ENCODE results near the gene CISD3. TPM values are rescaled to one million over a fixed set of nuclear protein-coding genes. Genes with fewer than 3 reads are reported as not detected.

The CISD3 gene
- total RNA-seq, 1 donor from 2014 or later, result 18.4 TPM

GRCh38 chr17:38707678-38708351, 22.3 kb upstream of the CISD3 start:
- no peak for TF ChIP-seq CTCF (IDR thresholded peaks at IDR 0.05)
- no peak for DNase-seq (ENCODE audit: low spot score)
- H3K36me3 Mint-ChIP-seq (ENCODE audit: low read depth), result peaks cover 14% of the 10 kb centered on the region
- no peak overlapping the region for H3K27ac Mint-ChIP-seq (ENCODE audit: unreplicated experiment)
- H3K4me3 Mint-ChIP-seq (ENCODE audit: unreplicated experiment), result no peak overlapping the region
- H3K4me1 Mint-ChIP-seq (ENCODE audit: low read depth), result peaks cover 36% of the 10 kb centered on the region
- no peaks in the 10 kb centered on the region for H3K9me3 Mint-ChIP-seq (ENCODE audit: low read depth)
- H3K27me3 Mint-ChIP-seq (ENCODE audit: low read depth), result no peaks in the 10 kb centered on the region

- peaks cover 19% of the 10 kb centered on the region for H3K36me3 Mint-ChIP-seq (ENCODE audit: low read depth)
- no peak for TF ChIP-seq CTCF (IDR thresholded peaks at IDR 0.05)
- no peaks in the 10 kb centered on the region for H3K27me3 Mint-ChIP-seq (ENCODE audit: low read depth)
- peaks cover 24% of the 10 kb centered on the region for H3K4me1 Mint-ChIP-seq (ENCODE audit: low read depth)
- H3K4me3 Mint-ChIP-seq (ENCODE audit: unreplicated experiment), result no peak overlapping the region
- H3K9me3 Mint-ChIP-seq (ENCODE audit: low read depth), result no peaks in the 10 kb centered on the region
- H3K27ac Mint-ChIP-seq (ENCODE audit: unreplicated experiment), result no peak overlapping the region
- DNase-seq (ENCODE audit: low spot score), result no peak
Measured at GRCh38 chr17:38709104-38709820, 20.9 kb upstream of the CISD3 start.

GRCh38 chr17:38709864-38710603, 20.1 kb upstream of the CISD3 start:
- H3K4me1 Mint-ChIP-seq (ENCODE audit: low read depth), result peaks cover 19% of the 10 kb centered on the region
- H3K4me3 Mint-ChIP-seq (ENCODE audit: unreplicated experiment), result no peak overlapping the region
- no peak overlapping the region for H3K27ac Mint-ChIP-seq (ENCODE audit: unreplicated experiment)
- H3K36me3 Mint-ChIP-seq (ENCODE audit: low read depth), result peaks cover 21% of the 10 kb centered on the region
- H3K27me3 Mint-ChIP-seq (ENCODE audit: low read depth), result no peaks in the 10 kb centered on the region
- no peaks in the 10 kb centered on the region for H3K9me3 Mint-ChIP-seq (ENCODE audit: low read depth)
- no peak for TF ChIP-seq CTCF (IDR thresholded peaks at IDR 0.05)
- DNase-seq (ENCODE audit: low spot score), result no peak

- no peak for DNase-seq (ENCODE audit: low spot score)
- H3K9me3 Mint-ChIP-seq (ENCODE audit: low read depth), result no peaks in the 10 kb centered on the region
- H3K36me3 Mint-ChIP-seq (ENCODE audit: low read depth), result peaks cover 21% of the 10 kb centered on the region
- H3K4me1 Mint-ChIP-seq (ENCODE audit: low read depth), result peaks cover 19% of the 10 kb centered on the region
- no peak for TF ChIP-seq CTCF (IDR thresholded peaks at IDR 0.05)
- H3K4me3 Mint-ChIP-seq (ENCODE audit: unreplicated experiment), result no peak overlapping the region
- no peak overlapping the region for H3K27ac Mint-ChIP-seq (ENCODE audit: unreplicated experiment)
- H3K27me3 Mint-ChIP-seq (ENCODE audit: low read depth), result no peaks in the 10 kb centered on the region
Measured at GRCh38 chr17:38710604-38710962, 19.6 kb upstream of the CISD3 start.

GRCh38 chr17:38710985-38711384, 19.2 kb upstream of the CISD3 start:
- H3K4me3 Mint-ChIP-seq (ENCODE audit: unreplicated experiment), result no peak overlapping the region

More at GRCh38 chr17:38710985-38711384, 19.2 kb upstream of the CISD3 start:
- Mint-ChIP-seq H3K4me1 (ENCODE audit: low read depth) (peaks cover 17% of the 10 kb centered on the region), H3K36me3 (ENCODE audit: low read depth) (peaks cover 23% of the 10 kb centered on the region), H3K9me3 (ENCODE audit: low read depth) (no peaks in the 10 kb centered on the region), H3K27ac (ENCODE audit: unreplicated experiment) (no peak overlapping the region), H3K27me3 (ENCODE audit: low read depth) (no peaks in the 10 kb centered on the region)
- no peak for DNase-seq (ENCODE audit: low spot score)
- TF ChIP-seq CTCF (IDR thresholded peaks at IDR 0.05), result no peak

Measured in chondrocyte (in vitro differentiated cells).